GM12878 (cell line): Measurements from ENCODE around the gene ZFP1. TPM values are rescaled to one million over a fixed set of nuclear protein-coding genes. Genes with fewer than 3 reads are reported as not detected.
A peak's percentile ranks its signal among the peaks of the same experiment; 100 is the strongest.

ENCODE experiments used
- ATF3 ChIP-seq: IDR thresholded peaks from 2 replicates; pipeline ENCODE4 v1.6.1; 2011; ENCODE audit warnings: low read depth, mild to moderate bottlenecking, low read length, moderate library complexity, borderline replicate concordance; ENCODE audit errors: extremely low read depth
- BCL11A ChIP-seq: IDR thresholded peaks from 2 replicates; pipeline ENCODE4 v1.6.1; 2011; ENCODE audit warnings: low read depth, low read length
- DPF2 ChIP-seq: fragments of 450-650 bp; IDR thresholded peaks from 2 replicates; pipeline ENCODE4 v1.6.1; 2017; ENCODE audit warnings: mild to moderate bottlenecking
- ELK1 ChIP-seq: IDR thresholded peaks from 2 replicates; pipeline ENCODE4 v1.6.1; 2012; ENCODE audit warnings: low read depth, low read length, improper control_type of control experiment
- FOXK2 ChIP-seq: fragments of 450-650 bp; IDR thresholded peaks from 2 replicates; pipeline ENCODE4 v1.6.1; 2017; ENCODE audit warnings: mild to moderate bottlenecking, moderate library complexity
- GABPA ChIP-seq: IDR thresholded peaks from 2 replicates; pipeline ENCODE4 v1.6.1; 2014; ENCODE audit warnings: antibody characterized with exemption, low read depth, mild to moderate bottlenecking, inconsistent platforms
- NFYA ChIP-seq: IDR thresholded peaks from 2 replicates; pipeline ENCODE4 v1.6.1; 2011; ENCODE audit warnings: low read depth, mild to moderate bottlenecking, low read length, improper control_type of control experiment, borderline replicate concordance
- NRF1 ChIP-seq: conservative IDR thresholded peaks from 2 replicates; pipeline ENCODE4 v1.6.1; 2011; ENCODE audit warnings: mild to moderate bottlenecking, low read depth, low read length, improper control_type of control experiment
- PBX3 ChIP-seq: IDR thresholded peaks from 2 replicates; pipeline ENCODE4 v1.6.1; 2011; ENCODE audit warnings: mild to moderate bottlenecking, low read depth, low read length, moderate library complexity; ENCODE audit not compliant: insufficient replicate concordance
- RAD21 ChIP-seq: IDR thresholded peaks from 2 replicates; pipeline ENCODE4 v1.6.1; 2011; ENCODE audit warnings: mild to moderate bottlenecking, low read depth, low read length, moderate library complexity; ENCODE audit not compliant: insufficient read depth
- RBBP5 ChIP-seq: fragments of 200-600 bp; sonication (generic); conservative IDR thresholded peaks from 2 replicates; pipeline ENCODE4 v1.6.1; 2016
- RELB ChIP-seq: fragments of 450-650 bp; IDR thresholded peaks from 2 replicates; pipeline ENCODE4 v1.6.1; 2017; ENCODE audit warnings: low read depth, mild to moderate bottlenecking, moderate library complexity
- STAT3 ChIP-seq: IDR thresholded peaks from 2 replicates; pipeline ENCODE4 v1.6.1; 2011; ENCODE audit warnings: low read depth, low read length, improper control_type of control experiment
- SUPT20H ChIP-seq: IDR thresholded peaks from 2 replicates; pipeline ENCODE4 v1.6.1; 2011; ENCODE audit warnings: low read depth, mild to moderate bottlenecking, low read length, moderate library complexity, borderline replicate concordance; ENCODE audit not compliant: control insufficient read depth
- TAF1 ChIP-seq: IDR thresholded peaks from 2 replicates; pipeline ENCODE4 v1.6.1; 2011; ENCODE audit warnings: mild to moderate bottlenecking, low read depth, low read length, borderline replicate concordance
- TCF7 ChIP-seq: IDR thresholded peaks from 2 replicates; pipeline ENCODE4 v1.6.1; 2014; ENCODE audit warnings: antibody characterized with exemption, borderline replicate concordance
- ZBTB40 ChIP-seq: fragments of 450-650 bp; IDR thresholded peaks from 2 replicates; pipeline ENCODE4 v1.6.1; 2016; ENCODE audit warnings: mild to moderate bottlenecking, moderate library complexity, borderline replicate concordance
- ZNF207 ChIP-seq: fragments of 450-650 bp; IDR thresholded peaks from 2 replicates; pipeline ENCODE4 v1.6.1; 2014; ENCODE audit warnings: antibody characterized with exemption, mild to moderate bottlenecking, borderline replicate concordance
- polyA plus RNA-seq, 11 experiments: library from polyadenylated mRNA; depleted of rRNA in 4 of 11; unstranded in 6 of 11; stranded (reverse) in 5 of 11; fragments of >200 nt; fragmentation: Nextera tagmentation in 4 of 11; fragmentation: Illumina TruSeq in 1 of 11; extraction: Ambion mirVana in 4 of 11; extraction: Trizol in 1 of 11; gene quantifications; 1 replicate in 1 of 11; 2 replicates in 10 of 11; pipeline versions ENCODE4 v1.2.1 to v1.2.3, GENCODE V29; 2011 to 2016; ENCODE audit warnings: inconsistent platforms in 2 of 11, missing spikeins in 2 of 11, low read depth in 1 of 11
- total RNA-seq, 4 experiments: library from RNA; depleted of rRNA in 3 of 4; stranded (reverse); fragments of >200 nt in 3 of 4; fragmentation: Illumina TruSeq in 1 of 4; extraction: Trizol in 1 of 4; gene quantifications; 2 replicates each; pipeline versions ENCODE4 v1.2.1 to v1.2.3, GENCODE V29; 2013 to 2021

ZFP1 gene
- total and polyA plus RNA-seq, 10 of the 15 experiments (the other 5 are each of a cell fraction or from before 2014, with no cell fraction given) = 3.5 to 17.6 (median 14.7) TPM

- TF ChIP-seq ELK1 = no peak
- no peak for TF ChIP-seq TCF7
- no peak for TF ChIP-seq NFYA
- TF ChIP-seq RAD21 = peak; percentile 97
- TF ChIP-seq NRF1 = no peak
- no peak for TF ChIP-seq BCL11A
- no peak for TF ChIP-seq DPF2
- TF ChIP-seq STAT3 = no peak
- TF ChIP-seq ZBTB40 = no peak
- no peak for TF ChIP-seq GABPA
- TF ChIP-seq ATF3 = no peak
- peak; percentile 73; the same call in 1 of the 2 replicates for TF ChIP-seq ZNF207
- TF ChIP-seq RELB = no peak
- no peak for TF ChIP-seq FOXK2
- no peak for TF ChIP-seq SUPT20H
- peak; percentile 32 for TF ChIP-seq PBX3
- TF ChIP-seq TAF1 = no peak
- no peak for TF ChIP-seq RBBP5
These were observed 37.4 kb upstream of the ZFP1 start (continued) for GRCh38 chr16:75110637-75111513.
